WERI-Rb-1 (cell line): ENCODE results near the gene PPP4C.
"Not testable (repeated sequence)": the region's sequence is repeated elsewhere in the genome, so short reads cannot be mapped to it uniquely, and the experiment has no call there.

Source experiments
- DNase-seq: peaks from one replicate; pipeline ENCODE4 v3.0.0-alpha.2; 2020
- H3K27ac ChIP-seq: fragments of 250-450 bp; sonication (Bioruptor Pico); 2 replicates; pipeline ENCODE4 v1.5.1; 2020; ENCODE audit warnings: mild to moderate bottlenecking, moderate library complexity
- H3K27me3 ChIP-seq: fragments of 250-450 bp; sonication (Bioruptor Pico); 2 replicates; pipeline ENCODE4 v1.5.1; 2021; ENCODE audit warnings: mild to moderate bottlenecking, low read depth, moderate library complexity; ENCODE audit not compliant: insufficient read depth, severe bottlenecking
- H3K36me3 ChIP-seq: fragments of 250-450 bp; sonication (Bioruptor Pico); 2 replicates; pipeline ENCODE4 v1.5.1; 2020; ENCODE audit warnings: mild to moderate bottlenecking, moderate library complexity
- H3K4me3 ChIP-seq: 2 replicates; pipeline ENCODE4 v1.5.1; 2011; ENCODE audit warnings: low read depth, mild to moderate bottlenecking, control low read depth, low read length
- H3K9me3 ChIP-seq: fragments of 250-450 bp; sonication (Bioruptor Pico); 2 replicates; pipeline ENCODE4 v1.5.1; 2021; ENCODE audit warnings: mild to moderate bottlenecking, moderate library complexity; ENCODE audit not compliant: severe bottlenecking
- TF ChIP-seq, protein P1 (sequence below): IDR thresholded peaks from 2 replicates; pipeline ENCODE4 v1.5.1; 2011; ENCODE audit warnings: low read depth, mild to moderate bottlenecking, control low read depth, inconsistent platforms, low read length

The PPP4C gene

DNA sequence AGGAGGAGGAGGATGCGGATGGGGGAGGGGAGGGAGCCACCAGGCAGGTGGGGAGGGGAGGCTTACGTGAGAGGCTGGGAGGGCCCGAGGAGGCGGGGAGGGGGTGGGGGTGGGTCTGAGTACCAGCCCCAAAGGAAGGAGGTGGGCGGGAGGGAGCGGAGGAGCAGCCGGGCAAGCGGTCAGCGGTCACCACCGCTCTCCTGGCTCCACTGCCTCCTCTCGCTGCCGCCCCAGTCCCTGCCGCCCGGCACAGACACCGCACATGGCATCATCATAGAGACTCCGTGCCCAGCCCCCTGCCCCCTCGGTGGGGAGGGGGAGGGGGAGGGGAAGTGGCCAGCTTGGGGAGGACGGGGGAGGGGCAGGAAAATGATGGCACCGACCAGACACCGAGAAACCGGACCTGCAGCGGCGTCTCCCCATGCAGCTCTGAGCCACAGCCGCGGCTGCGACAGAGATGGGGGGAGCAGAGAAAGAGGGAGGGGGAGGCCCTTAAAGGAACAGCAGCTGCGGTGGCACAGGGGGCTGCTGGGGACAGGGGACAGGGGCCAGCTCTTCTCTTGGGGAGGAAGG, 44.9 kb upstream of the PPP4C start, which contains the start of gene TLCD3B:
Gene TLCD3B (minus strand): TSS at position 431 of the 573 bp plus-strand sequence. CDS start 744 bp downstream, outside the sequence.
- TF ChIP-seq, protein P1, sequence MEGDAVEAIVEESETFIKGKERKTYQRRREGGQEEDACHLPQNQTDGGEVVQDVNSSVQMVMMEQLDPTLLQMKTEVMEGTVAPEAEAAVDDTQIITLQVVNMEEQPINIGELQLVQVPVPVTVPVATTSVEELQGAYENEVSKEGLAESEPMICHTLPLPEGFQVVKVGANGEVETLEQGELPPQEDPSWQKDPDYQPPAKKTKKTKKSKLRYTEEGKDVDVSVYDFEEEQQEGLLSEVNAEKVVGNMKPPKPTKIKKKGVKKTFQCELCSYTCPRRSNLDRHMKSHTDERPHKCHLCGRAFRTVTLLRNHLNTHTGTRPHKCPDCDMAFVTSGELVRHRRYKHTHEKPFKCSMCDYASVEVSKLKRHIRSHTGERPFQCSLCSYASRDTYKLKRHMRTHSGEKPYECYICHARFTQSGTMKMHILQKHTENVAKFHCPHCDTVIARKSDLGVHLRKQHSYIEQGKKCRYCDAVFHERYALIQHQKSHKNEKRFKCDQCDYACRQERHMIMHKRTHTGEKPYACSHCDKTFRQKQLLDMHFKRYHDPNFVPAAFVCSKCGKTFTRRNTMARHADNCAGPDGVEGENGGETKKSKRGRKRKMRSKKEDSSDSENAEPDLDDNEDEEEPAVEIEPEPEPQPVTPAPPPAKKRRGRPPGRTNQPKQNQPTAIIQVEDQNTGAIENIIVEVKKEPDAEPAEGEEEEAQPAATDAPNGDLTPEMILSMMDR, result no peak
- peak; percentile 88 for DNase-seq
- Histone ChIP-seq H3K4me3 (peak within 1 kb of the TSS; percentile 93), H3K36me3 (peaks cover 29% of the 10 kb centered on the region), H3K27me3 (no peaks in the 10 kb centered on the region), H3K9me3 (no peaks in the 10 kb centered on the region), H3K27ac (peak within 1 kb of the TSS; percentile 93)

GRCh38 chr16:30031477-30031918, 44.3 kb upstream of the PPP4C start:
- peaks cover 24% of the 10 kb centered on the region for H3K36me3 ChIP-seq
- peak overlapping the region; percentile 93 for H3K27ac ChIP-seq
- H3K4me3 ChIP-seq, result peak overlapping the region; percentile 93
- TF ChIP-seq, protein P1, result no peak
- DNase-seq, result no peak
- H3K27me3 ChIP-seq, result no peaks in the 10 kb centered on the region
- H3K9me3 ChIP-seq, result no peaks in the 10 kb centered on the region

DNA sequence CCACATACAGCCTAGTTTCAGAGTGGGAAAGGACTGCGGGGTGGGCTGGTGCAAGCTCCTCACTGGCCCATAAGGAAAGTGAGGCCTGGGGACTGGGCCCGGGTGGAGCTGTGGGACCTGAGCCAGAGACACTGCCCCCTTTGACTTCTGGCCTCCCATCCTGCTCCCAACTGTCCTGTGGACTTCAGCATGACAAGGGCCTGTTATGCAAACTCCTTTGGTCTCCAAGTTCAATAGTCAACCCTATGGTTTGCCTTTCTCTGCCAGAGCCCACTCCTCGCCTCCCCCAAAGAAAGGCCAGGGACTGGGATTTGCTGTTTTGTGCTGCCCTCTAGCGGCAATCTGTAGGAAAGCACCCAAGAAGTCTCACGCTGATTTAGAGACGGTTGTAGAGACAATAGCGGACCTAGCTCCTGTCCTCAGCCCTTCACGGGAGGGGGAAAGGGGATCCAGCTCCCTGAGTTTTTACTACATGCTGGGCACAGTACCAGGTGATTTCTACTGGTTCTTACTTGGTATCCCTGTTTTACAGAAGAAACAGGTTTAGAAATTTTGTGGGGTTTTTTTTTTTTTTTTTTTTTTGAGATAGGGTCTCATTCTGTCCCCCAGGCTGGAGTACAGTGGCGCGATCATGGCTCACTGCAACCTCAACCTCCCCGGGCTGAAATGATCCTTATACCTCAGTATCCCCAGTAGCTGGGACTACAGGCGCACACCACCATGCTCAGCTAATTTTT, 43.5 kb upstream of the PPP4C start:
- peak; percentile 87 for DNase-seq
- peak overlapping the region; percentile 93 for H3K27ac ChIP-seq
- H3K36me3 ChIP-seq, result peaks cover 16% of the 10 kb centered on the region
- TF ChIP-seq, protein P1, result peak; percentile 81
- no peaks in the 10 kb centered on the region for H3K9me3 ChIP-seq
- no peak overlapping the region for H3K4me3 ChIP-seq
- no peaks in the 10 kb centered on the region for H3K27me3 ChIP-seq

DNA sequence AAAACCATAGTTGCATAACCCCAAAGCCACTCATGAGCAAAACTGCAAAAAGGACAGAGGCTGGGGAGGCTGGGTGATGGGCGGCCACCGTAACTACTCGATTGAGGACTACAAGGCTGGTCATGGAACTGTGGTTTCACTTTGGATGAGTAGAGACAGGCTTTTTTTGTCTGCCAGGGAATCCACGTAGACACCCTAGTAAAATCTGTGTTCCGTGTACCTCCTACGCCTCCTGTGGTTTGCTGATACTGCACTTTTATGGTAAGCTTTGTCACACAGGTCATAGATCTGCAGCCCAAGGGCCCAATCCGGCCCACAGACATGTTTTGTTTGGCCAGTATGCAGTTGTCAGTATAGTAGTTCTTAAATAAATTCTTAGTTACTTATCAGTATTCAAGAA, 42.5 kb upstream of the PPP4C start:
- no peaks in the 10 kb centered on the region for H3K27me3 ChIP-seq
- DNase-seq, result no peak
- H3K36me3 ChIP-seq, result peaks cover 10% of the 10 kb centered on the region
- no peak overlapping the region for H3K27ac ChIP-seq
- no peaks in the 10 kb centered on the region for H3K9me3 ChIP-seq
- H3K4me3 ChIP-seq, result no peak overlapping the region
- TF ChIP-seq, protein P1, result no peak

DNA sequence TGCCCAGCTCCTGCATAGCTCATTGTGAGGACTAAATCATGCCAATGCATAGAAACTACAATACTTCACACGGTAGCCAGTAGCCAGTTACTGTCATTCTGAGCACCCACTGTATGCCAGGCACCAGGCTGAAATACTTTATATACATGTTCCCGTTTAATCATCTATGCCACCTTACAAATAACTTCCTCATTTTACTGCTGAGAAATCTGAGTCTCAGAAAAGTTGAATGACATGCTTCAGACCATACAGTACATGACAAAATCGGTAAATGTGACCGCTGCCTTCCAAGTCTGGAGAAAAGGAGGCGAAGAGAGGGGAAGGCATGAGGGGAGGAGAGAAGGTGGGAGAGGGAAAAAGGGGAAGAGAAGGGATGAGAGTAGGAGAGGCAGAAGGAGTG, 35.6 kb upstream of the PPP4C start:
- H3K27ac ChIP-seq, result no peak overlapping the region
- H3K27me3 ChIP-seq, result no peaks in the 10 kb centered on the region
- DNase-seq, result no peak
- no peak overlapping the region for H3K4me3 ChIP-seq
- TF ChIP-seq, protein P1, result no peak
- H3K36me3 ChIP-seq, result no peaks in the 10 kb centered on the region
- no peaks in the 10 kb centered on the region for H3K9me3 ChIP-seq

DNA sequence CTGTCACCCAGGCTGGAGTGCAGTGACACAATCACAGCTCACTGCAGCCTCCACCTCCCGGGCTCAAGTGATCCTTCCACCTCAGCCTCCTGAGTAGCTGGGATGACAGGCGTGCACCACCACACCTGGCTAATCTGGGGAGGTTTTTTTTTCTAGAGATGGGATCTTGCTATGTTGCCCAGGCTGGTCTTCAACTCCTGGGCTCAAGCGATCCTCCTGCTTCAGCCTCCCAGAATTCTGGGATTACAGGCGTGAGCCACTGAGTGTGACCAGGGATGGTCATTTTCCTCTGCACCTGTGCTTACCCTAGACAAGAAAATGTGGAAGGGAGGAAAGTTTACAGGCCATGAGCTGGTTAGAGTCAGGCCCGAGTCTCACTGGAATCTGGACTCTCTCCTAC, 35.1 kb upstream of the PPP4C start:
- H3K36me3 ChIP-seq, DNase-seq, H3K4me3 ChIP-seq, H3K9me3 ChIP-seq, H3K27ac ChIP-seq, H3K27me3 ChIP-seq: not testable (repeated sequence)
